Measurements from ENCODE around the gene SFI1. TPM values are rescaled to one million over a fixed set of nuclear protein-coding genes. Genes with fewer than 3 reads are reported as not detected.

The SFI1 gene
- total RNA-seq, 1 experiment from 2014 or later = 53.1 TPM

- no TSS peak for BruUV-seq (replicated peaks)
- no peak overlapping the region for H3K9ac ChIP-seq (ENCODE audit: low read length)
- no peak overlapping the region for H2AFZ ChIP-seq (ENCODE audit: low read depth, low read length, poor library complexity, severe bottlenecking)
- TF ChIP-seq EZH2 (IDR thresholded peaks at IDR 0.05) = no peak
- no peak for TF ChIP-seq ZFX (IDR thresholded peaks at IDR 0.05)
- TF ChIP-seq JUND (IDR thresholded peaks at IDR 0.05) = no peak
- no peak for TF ChIP-seq FOSL1 (IDR thresholded peaks at IDR 0.05; ENCODE audit: low read depth)
- no peak for TF ChIP-seq POLR2AphosphoS5 (IDR thresholded peaks at IDR 0.05; ENCODE audit: low read depth, low read length)
- TF ChIP-seq POLR2A (IDR thresholded peaks at IDR 0.05; ENCODE audit: borderline replicate concordance, extremely low read depth, insufficient read depth, insufficient read length) = no peak
- TF ChIP-seq SP1 (IDR thresholded peaks at IDR 0.05; ENCODE audit: low read depth) = no peak
- no peak for TF ChIP-seq SIN3A (IDR thresholded peaks at IDR 0.05; ENCODE audit: low read depth)
- TF ChIP-seq ZBTB33 (IDR thresholded peaks at IDR 0.05; ENCODE audit: extremely low read depth, insufficient replicate concordance, low read length) = no peak
- no peak for TF ChIP-seq ELF1 (IDR thresholded peaks at IDR 0.05; ENCODE audit: borderline replicate concordance, low read depth)
- no peak for TF ChIP-seq ZNF274 (IDR thresholded peaks at IDR 0.05; ENCODE audit: low read depth, low read length)
- TF ChIP-seq EGR1 (IDR thresholded peaks at IDR 0.05; ENCODE audit: low read depth) = no peak
- TF ChIP-seq EZH2phosphoT487 (IDR thresholded peaks at IDR 0.05; ENCODE audit: borderline replicate concordance) = no peak
- TF ChIP-seq CEBPB (IDR thresholded peaks at IDR 0.05; ENCODE audit: low read depth) = no peak
- no peak for TF ChIP-seq CBX3 (IDR thresholded peaks at IDR 0.05; ENCODE audit: low read depth)
- no peak for TF ChIP-seq MAX (IDR thresholded peaks at IDR 0.05)
- TF ChIP-seq RAD21 (IDR thresholded peaks at IDR 0.05; ENCODE audit: low read depth) = no peak
- TF ChIP-seq TCF7L2 (IDR thresholded peaks at IDR 0.05; ENCODE audit: borderline replicate concordance, extremely low read depth, insufficient read depth, insufficient read length) = no peak
- no peak for TF ChIP-seq REST (IDR thresholded peaks at IDR 0.05; ENCODE audit: low read depth)
- no peak for TF ChIP-seq YY1 (IDR thresholded peaks at IDR 0.05; ENCODE audit: extremely low read depth, insufficient replicate concordance, low read depth, low read length)
- H3K27me3 ChIP-seq (ENCODE audit: insufficient read depth, low read length) = no peaks in the 10 kb centered on the region
- ATAC-seq (no peak), DNase-seq (ENCODE audit: low read depth, low spot score) (no peak)
- H3K4me2 ChIP-seq (ENCODE audit: low read length) = no peak overlapping the region
- peaks cover 95% of the 10 kb centered on the region for H3K79me2 ChIP-seq (ENCODE audit: insufficient read depth, low read length)
- CTCF ChIA-PET = no interaction called here
- H3K27ac ChIP-seq (ENCODE audit: low read depth, low read length) = peak overlapping the region; percentile 18; the same call in 1 of the 2 replicates
- no peaks in the 10 kb centered on the region for H3K9me2 ChIP-seq (ENCODE audit: insufficient read depth)
- intact Hi-C loops (cut with micrococcal nuclease) = no loop called here
- H4K20me1 ChIP-seq (ENCODE audit: insufficient read depth) = no peaks in the 10 kb centered on the region
- H3K36me3 ChIP-seq (ENCODE audit: control insufficient read depth in 1 of 2, insufficient read depth in 2 of 2, low read length in 2 of 2) = peaks cover 0 to 15% of the 10 kb centered on the region in 2 experiments; a peak in 2 of 4 replicates
- H3K4me3 ChIP-seq (replicated peaks in 1 of 2; ENCODE audit: low read depth in 1 of 2, low read length in 2 of 2) = no peak overlapping the region
- H3K4me1 ChIP-seq (ENCODE audit: control insufficient read depth in 1 of 2, insufficient read depth in 2 of 2, low read length in 2 of 2) = peaks cover 5 to 27% of the 10 kb centered on the region in 2 experiments; a peak in 3 of 4 replicates
- no peaks in the 10 kb centered on the region for H3K9me3 ChIP-seq (ENCODE audit: control insufficient read depth in 1 of 2, insufficient read depth in 1 of 2, low read depth in 1 of 2, low read length in 2 of 2)
- POLR2A ChIA-PET = no interaction called here
- RAD21 ChIA-PET (ENCODE audit: low non-redundant PET in 1 of 2, low total read pairs in 2 of 2, uncharacterized antibody in 2 of 2, unreplicated experiment in 2 of 2) = no interaction called here
Measured at GRCh38 chr22:31626427-31627150, 130.3 kb downstream of the SFI1 start.

Measured in HCT116 (cell line).